Measurements from ENCODE around the gene STKLD1.

STKLD1 gene

DNA sequence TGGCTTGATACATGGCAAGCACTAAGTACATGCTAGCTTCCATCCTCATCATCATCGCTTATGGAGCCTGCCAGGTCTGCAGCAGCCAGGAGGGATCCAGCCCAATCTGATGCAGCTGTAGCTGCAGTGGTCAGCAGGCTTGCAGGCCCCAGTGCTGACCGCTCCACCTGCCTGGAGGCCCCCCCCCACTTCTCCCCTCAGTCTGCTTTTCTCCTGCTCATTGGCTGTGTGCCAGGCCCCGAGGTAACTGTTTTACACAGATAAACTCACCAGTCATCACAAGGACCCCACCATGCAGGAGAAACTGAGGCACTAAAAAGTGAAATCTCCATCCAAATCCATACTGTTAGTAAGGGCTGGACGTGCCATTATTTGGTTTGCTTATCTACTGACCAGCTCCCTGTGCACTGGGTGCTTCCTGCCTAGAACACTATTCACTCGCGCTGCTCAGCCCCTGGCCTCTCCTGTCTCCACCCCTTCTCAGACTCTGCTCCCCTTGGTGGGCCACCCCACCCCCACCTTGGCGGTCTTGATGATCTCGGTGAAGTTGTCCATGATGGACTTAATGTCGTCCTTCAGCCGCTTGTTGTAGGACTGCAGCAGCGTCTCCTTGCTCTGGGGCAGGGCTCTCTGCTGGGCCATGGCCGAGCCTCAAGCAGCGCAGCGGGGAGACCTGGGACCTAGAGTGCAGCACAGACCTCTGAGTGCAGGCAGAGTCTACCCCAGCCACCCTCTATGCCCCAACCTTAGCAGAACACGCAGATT, 30.0 kb upstream of the STKLD1 start:
- no peak for DNase-seq

GRCh38 chr9:133347515-133347984, 28.6 kb upstream of the STKLD1 start:
- DNase-seq, result peak; percentile 53

- DNase-seq, result peak; percentile 92
These were observed 28.0 kb upstream of the STKLD1 start, which contains the start of the genes MED22 and RPL7A for GRCh38 chr9:133347985-133348717. TSS of gene MED22 (minus strand) at chr9:133348131. CDS start at chr9:133346662, 1,469 bp downstream. TSS of gene RPL7A (plus strand) at chr9:133348218. CDS start at chr9:133348244, 26 bp downstream.

- DNase-seq, result no peak
These were observed 27.2 kb upstream of the STKLD1 start for GRCh38 chr9:133348718-133349573.

DNA sequence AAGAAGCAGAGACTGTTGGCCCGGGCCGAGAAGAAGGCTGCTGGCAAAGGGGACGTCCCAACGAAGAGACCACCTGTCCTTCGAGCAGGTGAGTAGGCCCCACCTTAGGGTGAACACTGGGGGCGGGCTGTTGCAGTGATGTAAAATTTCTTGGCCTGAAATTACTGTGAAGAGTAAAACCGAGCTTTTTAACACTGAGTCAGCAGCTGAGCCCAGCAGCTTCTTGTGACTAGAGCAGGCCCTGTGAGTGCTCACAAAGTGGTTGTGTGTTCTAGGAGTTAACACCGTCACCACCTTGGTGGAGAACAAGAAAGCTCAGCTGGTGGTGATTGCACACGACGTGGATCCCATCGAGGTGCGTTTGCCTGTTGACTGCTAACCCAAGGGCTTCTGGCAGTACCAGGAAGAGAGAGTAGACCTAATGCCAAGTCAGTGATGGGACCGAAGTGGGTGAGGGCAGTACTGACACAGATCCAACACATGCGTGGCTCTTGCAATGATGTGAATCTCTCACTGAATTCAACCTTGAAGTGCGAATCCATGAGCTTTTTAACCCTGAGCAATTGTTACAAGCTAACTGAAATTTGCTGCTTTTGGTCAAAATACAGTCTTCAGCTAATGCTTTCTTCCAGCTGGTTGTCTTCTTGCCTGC, 26.1 kb upstream of the STKLD1 start:
- no peak for DNase-seq

DNA sequence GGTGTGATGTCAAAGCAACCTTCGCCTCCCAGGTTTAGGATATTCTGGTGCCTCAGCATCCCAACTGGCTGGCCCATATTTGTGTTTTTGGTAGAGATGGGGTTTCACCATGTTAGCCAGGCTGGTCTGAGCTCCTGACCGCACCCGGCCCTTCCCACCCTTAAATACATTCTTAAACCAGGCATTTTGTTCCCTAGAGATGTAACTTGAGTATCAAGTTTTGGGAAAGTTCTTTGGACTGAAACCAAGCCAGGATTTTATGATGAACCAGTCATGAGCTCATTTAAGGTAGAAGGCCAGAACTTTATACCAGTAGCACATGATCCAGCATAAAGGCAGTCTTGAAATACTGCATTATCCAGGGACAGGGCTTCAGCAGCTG, 24.6 kb upstream of the STKLD1 start:
- no peak for DNase-seq

DNA sequence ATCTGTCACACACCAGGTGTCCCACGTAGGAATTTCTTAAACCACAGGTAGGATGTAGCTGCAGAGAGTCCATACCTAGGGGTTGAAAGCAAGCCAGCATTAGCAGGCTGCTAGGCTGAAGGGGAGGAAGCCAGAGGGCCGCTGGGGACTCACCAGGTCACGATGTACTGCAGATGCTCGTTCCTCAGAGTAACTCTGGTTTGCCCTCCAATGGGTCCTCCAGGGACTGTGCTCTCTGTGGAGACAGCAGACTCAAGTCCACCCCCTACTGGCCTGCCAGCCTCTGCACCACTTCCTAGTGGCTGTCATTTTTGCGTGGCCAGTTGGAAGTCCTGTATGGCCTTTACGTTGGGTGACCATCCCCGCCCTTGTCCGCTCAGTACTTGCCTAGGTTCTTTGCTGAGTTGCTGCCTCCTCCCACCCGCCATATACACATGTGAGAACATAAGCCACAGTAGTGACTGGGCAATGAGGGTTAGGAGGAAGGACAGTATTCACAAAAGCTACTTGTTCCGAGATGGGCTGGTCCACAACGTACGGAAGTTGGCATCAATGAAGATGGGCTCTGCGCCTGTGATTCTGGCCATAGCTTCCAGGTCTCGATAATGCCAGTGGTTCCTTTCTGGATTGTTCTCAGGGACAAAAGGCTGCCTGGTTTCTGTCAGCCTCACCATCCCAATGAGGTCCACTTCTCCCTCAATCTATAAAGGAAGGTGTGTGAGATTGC, 24.1 kb upstream of the STKLD1 start:
- DNase-seq, result peak; percentile 49

DNA sequence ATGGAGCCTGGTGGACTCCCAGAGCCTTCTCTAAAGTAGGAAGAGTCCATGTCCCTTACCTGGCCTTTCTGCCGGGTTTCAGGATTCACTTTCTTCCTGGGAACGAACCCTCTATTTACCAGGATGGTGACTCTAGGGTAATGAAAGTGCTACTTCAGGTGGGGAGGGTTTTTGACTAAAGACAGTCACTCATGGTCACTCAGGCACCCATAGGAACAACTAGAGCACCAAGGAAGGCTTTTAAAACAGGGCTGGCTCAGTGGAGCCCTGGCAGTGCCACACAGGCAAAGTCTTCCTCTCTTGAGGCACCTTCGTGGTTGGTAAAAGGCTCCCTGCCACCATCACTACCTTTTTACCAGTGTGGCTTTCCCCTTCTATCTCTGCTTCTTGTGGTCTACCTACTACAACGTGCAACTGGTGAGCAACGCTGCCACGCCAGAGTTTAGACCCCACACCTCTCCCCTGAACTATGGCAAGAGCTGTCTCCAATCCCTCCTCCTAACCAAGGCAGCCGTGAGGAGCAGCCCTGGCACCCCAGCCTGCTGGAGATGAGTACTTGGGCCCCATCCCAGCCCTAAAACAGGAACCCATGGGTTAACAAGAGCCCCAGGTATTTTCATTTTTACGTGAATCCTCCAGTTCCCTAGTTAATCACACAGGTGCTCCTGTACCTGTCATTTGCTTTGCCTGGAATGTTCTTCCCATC, 23.4 kb upstream of the STKLD1 start:
- no peak for DNase-seq

GRCh38 chr9:133353548-133353947, 22.6 kb upstream of the STKLD1 start:
- DNase-seq, result no peak

DNA sequence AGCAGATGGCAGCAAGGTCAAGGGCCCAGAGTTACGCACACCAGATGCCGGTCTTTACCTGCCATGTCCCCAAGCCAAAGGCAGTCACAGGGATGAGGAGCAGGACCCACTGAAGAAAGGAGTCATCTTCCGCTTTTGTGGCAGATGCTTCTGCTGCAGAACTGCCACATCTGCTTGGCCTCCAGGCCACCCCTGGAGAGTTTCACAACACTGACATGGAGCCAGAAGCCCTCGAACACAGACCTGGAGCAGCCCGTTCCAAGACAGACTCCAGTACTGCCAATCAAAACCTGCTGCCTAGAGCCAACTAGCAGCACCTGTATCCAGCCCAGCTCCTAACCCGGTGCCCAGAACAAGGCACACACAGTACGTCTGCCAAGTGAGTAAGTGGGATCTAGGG, 21.4 kb upstream of the STKLD1 start:
- DNase-seq, result no peak

DNA sequence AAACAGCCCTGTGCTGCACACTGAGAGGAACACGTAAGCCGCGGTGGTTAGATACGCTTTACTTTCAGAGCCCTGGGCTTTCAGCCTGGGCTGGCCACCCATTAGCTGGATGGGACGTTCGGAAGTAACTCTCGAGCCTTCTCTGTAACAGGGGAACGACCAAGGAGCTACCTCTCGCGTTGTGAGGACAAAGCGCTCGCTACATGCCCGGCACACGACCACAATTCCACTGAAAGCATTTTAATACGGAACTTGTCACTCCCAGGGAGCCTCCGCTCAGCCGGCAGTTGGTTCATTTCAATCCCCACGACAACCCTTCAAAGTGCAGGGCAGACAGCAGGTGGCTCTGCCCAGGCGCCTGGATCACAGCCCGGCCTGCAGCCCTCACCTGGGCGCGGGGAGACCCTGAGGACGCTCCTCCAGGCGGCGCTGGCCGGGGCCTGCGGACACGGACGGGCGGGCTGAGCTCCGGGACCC, 20.2 kb upstream of the STKLD1 start:
- no peak for DNase-seq

GRCh38 chr9:133356391-133357091, 19.6 kb upstream of the STKLD1 start, which contains the start of the genes SURF1 and SURF2:
TSS of gene SURF1 (minus strand) at chr9:133356487. CDS start at chr9:133356453, 34 bp downstream.
TSS of gene SURF2 (plus strand) at chr9:133356550. CDS start at chr9:133356593, 43 bp downstream.
- DNase-seq, result peak; percentile 95

DNA sequence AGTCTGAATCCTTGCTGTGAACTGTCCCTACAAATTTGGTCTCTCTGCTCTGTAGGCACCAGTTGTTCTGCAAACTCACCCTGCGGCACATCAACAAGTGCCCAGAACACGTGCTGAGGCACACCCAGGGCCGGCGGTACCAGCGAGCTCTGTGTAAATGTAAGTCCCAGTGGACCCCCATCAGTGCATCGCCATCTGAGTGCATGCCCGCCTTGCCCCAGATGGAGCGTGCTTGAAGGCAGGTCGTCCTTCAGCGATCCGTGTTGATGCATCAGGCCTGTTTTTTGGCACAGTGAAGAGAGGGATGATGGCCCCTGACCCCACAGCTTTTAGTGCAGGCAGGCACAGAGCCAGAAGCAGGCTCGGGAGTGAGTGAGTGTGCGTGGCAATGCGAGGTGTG, 18.5 kb upstream of the STKLD1 start:
- DNase-seq, result no peak

GRCh38 chr9:133359399-133360175, 16.6 kb upstream of the STKLD1 start:
- DNase-seq, result no peak

- no peak for DNase-seq
These were observed 15.5 kb upstream of the STKLD1 start for GRCh38 chr9:133360400-133361393.

DNA sequence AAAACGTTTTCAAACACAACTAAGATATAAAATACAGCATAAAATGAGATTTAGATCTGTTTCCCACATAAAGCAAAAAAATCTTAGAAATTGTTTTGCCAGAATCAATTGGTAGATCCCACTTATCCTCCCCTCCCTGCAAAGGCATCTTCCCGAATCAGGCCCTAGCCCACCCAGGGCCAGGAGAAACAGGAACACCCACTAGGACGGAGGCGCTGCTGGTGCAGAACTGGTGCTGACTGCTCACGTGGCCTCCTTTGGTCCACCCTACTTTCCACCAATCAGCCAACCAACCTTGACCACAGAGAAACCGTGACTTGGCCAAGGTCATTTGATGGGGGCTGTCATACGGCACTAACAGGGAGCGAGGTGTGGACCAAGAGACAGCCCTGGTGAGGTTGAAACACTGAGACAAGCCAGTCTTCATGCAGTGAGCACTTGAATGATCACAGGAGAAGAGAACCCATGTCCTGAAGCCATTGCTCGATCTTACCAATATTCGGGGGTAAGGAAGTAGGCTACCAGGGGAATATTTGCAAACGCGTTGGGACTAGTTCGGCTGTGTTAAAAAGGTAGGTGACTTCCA, 14.6 kb upstream of the STKLD1 start:
- DNase-seq, result no peak

DNA sequence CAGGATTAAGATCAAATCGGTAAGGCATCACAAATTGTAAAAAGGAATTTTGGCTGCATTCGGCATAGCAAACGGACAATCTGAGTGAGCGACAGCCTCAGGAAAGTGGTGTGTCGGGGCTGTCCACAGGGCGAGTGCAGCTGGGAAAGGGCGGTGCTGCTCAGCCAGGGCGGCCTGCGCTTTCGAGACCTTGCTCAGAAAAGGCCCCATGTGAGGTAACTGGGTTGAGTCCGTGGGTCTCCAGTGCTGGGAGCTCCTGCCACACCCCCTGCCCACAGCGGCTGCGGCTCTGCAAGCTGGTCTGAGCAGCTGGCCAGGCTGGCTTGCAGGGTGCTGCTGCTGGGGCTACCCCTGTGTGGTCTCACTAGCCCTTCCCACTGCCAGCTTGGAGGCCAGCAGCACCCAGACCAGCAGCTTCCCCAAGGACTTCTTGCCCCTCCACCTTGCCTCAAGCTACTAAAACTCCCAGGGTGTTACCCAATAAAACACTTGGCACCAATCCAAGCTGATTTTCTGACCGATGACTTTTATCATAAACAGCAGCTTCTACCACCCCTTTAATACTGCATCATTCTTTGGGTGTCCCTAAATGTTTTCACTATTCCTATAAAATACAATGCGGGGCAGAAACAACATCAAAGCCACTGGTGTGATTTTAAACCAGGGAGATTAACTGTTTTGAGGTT, 13.7 kb upstream of the STKLD1 start:
- DNase-seq, result no peak

All from activated naive CD4-positive, alpha-beta T cell treated with anti-CD3 and anti-CD28 coated beads, Interleukin-2, amount 50 U/mL, for 16 hours (primary cell).